KMS-11 (cell line): ENCODE data around the gene AGR3.

ENCODE experiments used
- H2AFZ ChIP-seq: fragments of 200-600 bp; sonication (generic); 2 replicates; pipeline ENCODE4 v1.6.1; 2016; ENCODE audit warnings: antibody characterized with exemption, mixed run types, low read depth
- H3K27ac ChIP-seq: fragments of 200-600 bp; sonication (generic); 2 replicates; pipeline ENCODE4 v1.6.1; 2016; ENCODE audit warnings: mild to moderate bottlenecking, mixed run types
- H3K27me3 ChIP-seq: fragments of 200-600 bp; sonication (generic); 2 replicates; pipeline ENCODE4 v1.6.1; 2017; ENCODE audit warnings: mild to moderate bottlenecking, low read depth, mixed run types, moderate library complexity; ENCODE audit not compliant: insufficient read depth
- H3K36me3 ChIP-seq: fragments of 200-600 bp; sonication (generic); 2 replicates; pipeline ENCODE4 v1.6.1; 2017; ENCODE audit warnings: mild to moderate bottlenecking, mixed run types; ENCODE audit not compliant: insufficient read depth
- H3K4me1 ChIP-seq: fragments of 200-600 bp; sonication (generic); 2 replicates; pipeline ENCODE4 v1.6.1; 2016; ENCODE audit warnings: mild to moderate bottlenecking, low read depth, mixed run types; ENCODE audit not compliant: poor library complexity, severe bottlenecking
- H3K4me2 ChIP-seq: fragments of 200-600 bp; sonication (generic); 2 replicates; pipeline ENCODE4 v1.7.0; 2016; ENCODE audit warnings: mild to moderate bottlenecking, mixed run types
- H3K4me3 ChIP-seq: fragments of 200-600 bp; sonication (generic); IDR thresholded peaks from 2 replicates; pipeline ENCODE4 v1.6.1; 2017; ENCODE audit warnings: low read depth, low read length, mixed read lengths; ENCODE audit not compliant: insufficient read depth
- H3K79me2 ChIP-seq: fragments of 200-600 bp; sonication (generic); 2 replicates; pipeline ENCODE4 v1.6.1; 2016; ENCODE audit warnings: low read depth, mixed run types; ENCODE audit not compliant: insufficient read depth
- H3K9ac ChIP-seq: fragments of 200-600 bp; sonication (generic); 2 replicates; pipeline ENCODE4 v1.6.1; 2016; ENCODE audit warnings: mild to moderate bottlenecking, mixed run types
- H4K20me1 ChIP-seq: fragments of 200-600 bp; sonication (generic); 2 replicates; pipeline ENCODE4 v1.6.1; 2016; ENCODE audit warnings: mild to moderate bottlenecking, mixed run types; ENCODE audit not compliant: insufficient read depth
- CTCF ChIP-seq: fragments of 200-600 bp; sonication (generic); conservative IDR thresholded peaks from 2 replicates; pipeline ENCODE4 v1.6.1; 2017; ENCODE audit warnings: low read depth, mild to moderate bottlenecking, antibody characterized with exemption, low read length, moderate library complexity, mixed read lengths

The AGR3 gene

GRCh38 chr7:16818732-16819131, 63.1 kb downstream of the AGR3 start:
- Histone ChIP-seq H3K4me3 (no peak overlapping the region), H4K20me1 (no peaks in the 10 kb centered on the region), H3K36me3 (no peaks in the 10 kb centered on the region), H3K27me3 (no peaks in the 10 kb centered on the region), H3K4me2 (no peak overlapping the region), H3K4me1 (no peaks in the 10 kb centered on the region), H2AFZ (no peak overlapping the region), H3K27ac (no peak overlapping the region), H3K79me2 (no peaks in the 10 kb centered on the region), H3K9ac (no peak overlapping the region)
- TF ChIP-seq CTCF, result no peak

GRCh38 chr7:16817536-16817935, 64.2 kb downstream of the AGR3 start:
- Histone ChIP-seq H3K36me3 (no peaks in the 10 kb centered on the region), H3K9ac (no peak overlapping the region), H3K4me2 (no peak overlapping the region), H3K4me1 (no peaks in the 10 kb centered on the region), H2AFZ (no peak overlapping the region), H3K27ac (no peak overlapping the region), H3K79me2 (no peaks in the 10 kb centered on the region), H3K4me3 (no peak overlapping the region), H3K27me3 (no peaks in the 10 kb centered on the region), H4K20me1 (no peaks in the 10 kb centered on the region)
- TF ChIP-seq CTCF, result no peak

- Histone ChIP-seq H3K4me3 (no peak overlapping the region), H3K9ac (no peak overlapping the region), H3K4me1 (no peaks in the 10 kb centered on the region), H3K27me3 (no peaks in the 10 kb centered on the region), H3K79me2 (no peaks in the 10 kb centered on the region), H3K4me2 (no peak overlapping the region), H3K36me3 (no peaks in the 10 kb centered on the region), H2AFZ (no peak overlapping the region), H3K27ac (no peak overlapping the region), H4K20me1 (no peaks in the 10 kb centered on the region)
- no peak for TF ChIP-seq CTCF
Measured at GRCh38 chr7:16816824-16817223, 65.0 kb downstream of the AGR3 start.

GRCh38 chr7:16815001-16815400, 66.8 kb downstream of the AGR3 start:
- Histone ChIP-seq H3K27ac (no peak overlapping the region), H3K4me3 (no peak overlapping the region), H3K27me3 (no peaks in the 10 kb centered on the region), H2AFZ (no peak overlapping the region), H4K20me1 (no peaks in the 10 kb centered on the region), H3K9ac (no peak overlapping the region), H3K4me2 (no peak overlapping the region), H3K4me1 (no peaks in the 10 kb centered on the region), H3K79me2 (no peaks in the 10 kb centered on the region), H3K36me3 (no peaks in the 10 kb centered on the region)
- TF ChIP-seq CTCF, result no peak

GRCh38 chr7:16813232-16813616, 68.6 kb downstream of the AGR3 start:
- H3K9ac ChIP-seq, result no peak overlapping the region

More at GRCh38 chr7:16813232-16813616, 68.6 kb downstream of the AGR3 start:
- H3K4me2 ChIP-seq, result no peak overlapping the region
- H2AFZ ChIP-seq, result no peak overlapping the region
- no peaks in the 10 kb centered on the region for H3K27me3 ChIP-seq
- TF ChIP-seq CTCF, result no peak
- no peak overlapping the region for H3K27ac ChIP-seq
- H4K20me1 ChIP-seq, result no peaks in the 10 kb centered on the region
- H3K4me3 ChIP-seq, result no peak overlapping the region
- H3K4me1 ChIP-seq, result no peaks in the 10 kb centered on the region
- H3K36me3 ChIP-seq, result no peaks in the 10 kb centered on the region
- H3K79me2 ChIP-seq, result no peaks in the 10 kb centered on the region
